Neural crest cell (in vitro differentiated cells): ENCODE measurements around the gene CRB2. TPM values are rescaled to one million over a fixed set of nuclear protein-coding genes. Genes with fewer than 3 reads are reported as not detected.

Experiments used
- DNase-seq: peaks from one replicate; pipeline ENCODE4 v3.0.0; 2021; ENCODE audit warnings: low read depth, mixed read lengths, low spot score
- H3K27ac Mint-ChIP-seq: one replicate; pipeline ENCODE4 v1.8.0; 2021; ENCODE audit warnings: mild to moderate bottlenecking, mixed read lengths; ENCODE audit not compliant: unreplicated experiment
- H3K27me3 Mint-ChIP-seq: 2 replicates; pipeline ENCODE4 v1.8.0; 2021; ENCODE audit warnings: low read depth, mild to moderate bottlenecking, mixed read lengths
- H3K36me3 Mint-ChIP-seq: 2 replicates; pipeline ENCODE4 v1.8.0; 2021; ENCODE audit warnings: low read depth, mild to moderate bottlenecking, mixed read lengths
- H3K4me1 Mint-ChIP-seq: 2 replicates; pipeline ENCODE4 v1.8.0; 2021; ENCODE audit warnings: mixed read lengths
- H3K4me3 Mint-ChIP-seq: one replicate; pipeline ENCODE4 v1.8.0; 2021; ENCODE audit warnings: mild to moderate bottlenecking, mixed read lengths
- H3K9me3 Mint-ChIP-seq: 2 replicates; pipeline ENCODE4 v1.8.0; 2021; ENCODE audit warnings: mixed read lengths
- total RNA-seq: library from RNA; stranded (reverse); gene quantifications from 2 replicates; pipeline ENCODE4 v1.2.1, GENCODE V29; 2021
- TF ChIP-seq, protein P1 (sequence below): fragments of 200-600 bp; sonication (generic); conservative IDR thresholded peaks from 2 replicates; pipeline ENCODE4 v1.5.0; 2021; ENCODE audit warnings: antibody characterized with exemption, mild to moderate bottlenecking

The CRB2 gene
- total RNA-seq, 1 donor from 2014 or later: 80.5 TPM

DNA sequence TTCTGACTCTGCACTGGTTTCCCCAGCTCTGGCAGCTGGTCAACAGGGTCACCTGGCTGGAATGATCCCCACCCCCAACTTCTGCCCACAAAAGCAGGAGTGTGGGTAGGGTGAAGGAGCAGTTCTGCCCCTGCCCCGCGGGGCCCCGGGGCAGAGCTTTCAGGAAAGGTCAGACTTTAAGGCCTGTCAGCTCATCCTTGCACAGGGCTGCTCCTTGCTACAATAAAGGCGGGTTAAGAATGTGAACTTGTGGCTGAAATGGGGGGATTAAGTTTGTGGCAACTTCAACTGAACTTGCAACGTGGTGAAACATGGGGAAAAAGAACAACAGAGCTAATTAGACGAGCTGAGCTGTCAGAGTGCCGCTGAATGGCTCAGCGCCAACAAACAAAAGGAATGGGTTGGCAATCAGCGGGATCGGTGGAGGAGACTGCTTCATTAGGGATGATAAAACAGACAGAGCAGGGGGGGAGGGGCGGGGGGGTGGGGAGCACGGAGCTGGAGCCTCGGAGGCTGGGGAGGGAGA is 50.8 kb downstream of the CRB2 start:
- Mint-ChIP-seq H3K27ac (peak overlapping the region; percentile 90), H3K4me1 (peaks cover 51% of the 10 kb centered on the region), H3K27me3 (peaks cover 3% of the 10 kb centered on the region), H3K36me3 (no peaks in the 10 kb centered on the region), H3K9me3 (no peaks in the 10 kb centered on the region), H3K4me3 (peak overlapping the region; percentile 20)
- TF ChIP-seq, protein P1, sequence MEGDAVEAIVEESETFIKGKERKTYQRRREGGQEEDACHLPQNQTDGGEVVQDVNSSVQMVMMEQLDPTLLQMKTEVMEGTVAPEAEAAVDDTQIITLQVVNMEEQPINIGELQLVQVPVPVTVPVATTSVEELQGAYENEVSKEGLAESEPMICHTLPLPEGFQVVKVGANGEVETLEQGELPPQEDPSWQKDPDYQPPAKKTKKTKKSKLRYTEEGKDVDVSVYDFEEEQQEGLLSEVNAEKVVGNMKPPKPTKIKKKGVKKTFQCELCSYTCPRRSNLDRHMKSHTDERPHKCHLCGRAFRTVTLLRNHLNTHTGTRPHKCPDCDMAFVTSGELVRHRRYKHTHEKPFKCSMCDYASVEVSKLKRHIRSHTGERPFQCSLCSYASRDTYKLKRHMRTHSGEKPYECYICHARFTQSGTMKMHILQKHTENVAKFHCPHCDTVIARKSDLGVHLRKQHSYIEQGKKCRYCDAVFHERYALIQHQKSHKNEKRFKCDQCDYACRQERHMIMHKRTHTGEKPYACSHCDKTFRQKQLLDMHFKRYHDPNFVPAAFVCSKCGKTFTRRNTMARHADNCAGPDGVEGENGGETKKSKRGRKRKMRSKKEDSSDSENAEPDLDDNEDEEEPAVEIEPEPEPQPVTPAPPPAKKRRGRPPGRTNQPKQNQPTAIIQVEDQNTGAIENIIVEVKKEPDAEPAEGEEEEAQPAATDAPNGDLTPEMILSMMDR: no peak
- no peak for DNase-seq

DNA sequence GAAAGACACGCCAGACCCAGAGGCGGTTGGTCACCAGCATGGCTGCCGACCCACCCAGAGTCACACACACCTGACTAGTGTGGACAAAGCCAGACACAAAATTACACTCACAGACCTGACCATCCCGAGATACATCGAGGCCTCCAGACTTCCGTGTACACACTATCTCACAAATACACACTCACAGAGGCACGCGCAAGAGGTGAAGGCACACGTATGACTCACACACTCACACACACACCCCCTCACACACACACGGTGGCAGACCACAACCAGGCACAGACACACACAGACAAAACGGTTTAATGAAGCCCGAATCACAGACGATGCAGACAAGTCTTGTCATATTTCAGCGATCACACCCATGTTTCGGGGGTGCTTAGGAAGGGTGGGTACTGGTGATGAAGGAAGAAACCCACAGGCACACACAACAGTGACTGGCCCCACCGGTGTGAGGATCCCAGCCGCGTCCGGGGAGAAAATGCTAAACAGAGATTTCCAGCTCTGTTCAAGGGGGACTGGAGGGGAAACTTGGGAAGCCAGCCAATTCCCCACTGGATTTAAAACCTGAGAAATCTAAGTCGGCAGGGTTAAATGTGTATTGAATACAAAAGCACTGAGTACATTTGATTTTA is 51.3 kb downstream of the CRB2 start:
- H3K27ac Mint-ChIP-seq: peak overlapping the region; percentile 60
- no peak for DNase-seq
- TF ChIP-seq, protein P1: no peak
- no peak overlapping the region for H3K4me3 Mint-ChIP-seq
- no peaks in the 10 kb centered on the region for H3K36me3 Mint-ChIP-seq
- peaks cover 45% of the 10 kb centered on the region for H3K4me1 Mint-ChIP-seq
- no peaks in the 10 kb centered on the region for H3K9me3 Mint-ChIP-seq
- peaks cover 3% of the 10 kb centered on the region for H3K27me3 Mint-ChIP-seq

DNA sequence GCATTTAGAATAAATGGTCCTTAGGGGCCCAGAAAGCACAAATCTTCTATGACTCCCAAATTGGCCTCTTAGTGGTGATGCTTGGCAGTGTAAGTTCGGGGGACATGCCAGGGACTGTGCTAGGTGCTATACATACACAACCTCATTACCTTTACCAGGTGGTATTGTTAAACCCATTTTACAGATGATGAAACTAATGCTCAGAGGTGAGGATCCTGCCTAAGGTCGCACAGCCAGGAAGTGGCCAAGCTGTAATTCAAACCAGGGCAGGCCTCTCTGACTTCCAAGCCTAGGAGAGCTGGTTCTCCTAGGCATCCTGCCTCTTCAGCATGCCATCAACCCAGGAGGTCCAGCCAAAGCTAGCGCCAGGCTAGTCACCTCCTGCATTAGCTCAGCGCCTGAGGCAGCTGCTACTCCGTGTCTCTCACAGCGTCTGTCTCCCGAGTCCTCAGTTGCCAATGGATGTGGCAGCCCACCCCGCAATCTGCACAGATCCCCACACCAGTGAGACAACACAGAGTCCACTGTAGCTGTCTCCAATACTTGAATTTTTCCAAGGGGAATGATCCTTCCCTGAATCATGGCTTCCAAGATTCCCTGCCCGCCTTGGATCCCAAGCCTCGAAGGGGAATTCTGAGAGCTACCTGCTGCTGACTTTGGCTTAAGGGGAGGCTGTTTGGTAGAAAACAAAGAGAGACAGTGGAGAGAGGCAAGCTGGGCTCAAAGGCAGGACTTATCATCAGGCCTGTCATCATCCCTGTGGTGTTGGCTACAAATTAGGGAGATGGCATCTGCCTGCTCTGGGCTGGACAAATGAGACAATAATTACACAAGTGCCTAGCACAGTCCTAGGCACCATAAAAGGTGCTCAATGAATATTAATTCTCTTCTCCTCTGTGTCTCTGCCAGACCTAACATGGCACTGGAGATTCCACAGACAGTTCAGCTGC is 52.6 kb downstream of the CRB2 start:
- TF ChIP-seq, protein P1: no peak
- Mint-ChIP-seq H3K27me3 (peaks cover 3% of the 10 kb centered on the region), H3K9me3 (no peaks in the 10 kb centered on the region), H3K27ac (no peak overlapping the region), H3K36me3 (no peaks in the 10 kb centered on the region), H3K4me1 (peaks cover 33% of the 10 kb centered on the region), H3K4me3 (peak overlapping the region; percentile 57)
- DNase-seq: no peak

DNA sequence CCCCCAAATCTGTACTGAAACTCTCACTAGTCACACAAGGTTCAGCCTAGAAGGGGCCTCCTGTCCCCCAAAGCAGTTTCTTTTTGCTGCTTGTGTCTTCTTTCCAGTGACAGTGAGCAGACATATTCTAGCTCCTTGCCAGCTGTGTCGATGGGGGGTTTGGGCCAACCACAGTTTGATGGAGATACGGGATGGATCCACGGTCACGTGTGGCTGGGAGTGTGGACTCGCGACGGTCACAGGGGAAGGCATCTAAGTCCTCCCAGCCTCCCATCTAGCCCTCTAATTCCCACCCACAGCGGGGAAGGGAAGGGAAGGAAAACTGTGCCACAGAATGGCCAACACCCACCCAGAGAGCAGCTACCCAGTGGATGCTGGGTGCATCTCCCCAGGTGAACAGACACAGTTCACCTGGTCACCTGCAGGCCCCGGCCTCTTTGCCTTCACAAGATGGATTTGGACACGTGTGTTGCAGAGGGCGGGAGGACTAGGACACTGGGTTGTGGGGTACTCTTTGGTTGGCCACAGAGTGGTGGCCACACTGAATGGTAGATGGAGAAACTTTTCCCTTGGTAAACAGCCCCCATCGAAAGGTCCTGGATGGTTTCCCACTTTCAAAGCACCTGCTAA is 54.4 kb downstream of the CRB2 start:
- TF ChIP-seq, protein P1: no peak
- H3K9me3 Mint-ChIP-seq: no peaks in the 10 kb centered on the region
- H3K36me3 Mint-ChIP-seq: no peaks in the 10 kb centered on the region
- DNase-seq: no peak
- no peak overlapping the region for H3K4me3 Mint-ChIP-seq
- no peaks in the 10 kb centered on the region for H3K27me3 Mint-ChIP-seq
- peaks cover 32% of the 10 kb centered on the region for H3K4me1 Mint-ChIP-seq
- no peak overlapping the region for H3K27ac Mint-ChIP-seq

DNA sequence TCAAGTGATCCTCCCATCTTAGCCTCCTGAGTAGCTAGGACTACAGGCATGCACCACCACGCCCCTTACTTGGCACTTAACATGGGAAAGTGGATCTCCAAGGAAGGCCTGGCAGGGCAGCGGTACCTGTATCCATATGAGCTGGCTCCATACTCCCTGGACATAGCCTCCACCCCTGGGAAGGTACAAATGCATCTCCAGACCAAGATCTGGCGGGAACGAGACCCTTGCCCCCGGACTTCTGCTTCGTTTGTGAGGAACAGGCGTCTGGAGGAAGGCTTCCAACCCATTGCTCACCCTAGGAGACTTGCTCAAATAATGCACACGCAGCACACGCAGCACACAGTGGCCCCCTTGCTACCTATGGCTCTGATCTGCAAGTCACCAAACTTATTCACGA is 55.2 kb downstream of the CRB2 start:
- TF ChIP-seq, protein P1: no peak
- no peaks in the 10 kb centered on the region for H3K9me3 Mint-ChIP-seq

More for the DNA sequence above, 55.2 kb downstream of the CRB2 start:
- DNase-seq: no peak
- Mint-ChIP-seq H3K4me3 (no peak overlapping the region), H3K4me1 (peaks cover 32% of the 10 kb centered on the region), H3K36me3 (no peaks in the 10 kb centered on the region), H3K27me3 (no peaks in the 10 kb centered on the region), H3K27ac (no peak overlapping the region)
